A549 (cell line): ENCODE measurements around the gene ROBO1. TPM values are rescaled to one million over a fixed set of nuclear protein-coding genes. Genes with fewer than 3 reads are reported as not detected.

Source experiments
- ATAC-seq, 2 experiments: fragments of 200-7000 bp in 1 of 2; fragments of >200 bp in 1 of 2; cut with Nextera tagmentation in 1 of 2; cut with Tn5 transposase in 1 of 2; 3 replicates each; pipeline versions ENCODE4 v1.8.0 to v1.9.1; 2018 to 2020; ENCODE audit warnings: mild to moderate bottlenecking in 1 of 2, moderate library complexity in 1 of 2
- CTCF ChIA-PET: fragments of 300-600 bp; sonication (Branson Sonifier 250); formaldehyde crosslinking; extraction: SDS; loops from one replicate; lab custom pipeline; 2021; ENCODE audit warnings: antibody characterized with exemption, inconsistent platforms; lab: Yijun Ruan, JAX
- POLR2A ChIA-PET: fragments of 350-600 bp; formaldehyde crosslinking; extraction: SDS; loops from one replicate; lab custom pipeline; 2021; ENCODE audit warnings: antibody characterized with exemption, inconsistent platforms; lab: Yijun Ruan, JAX
- DNase-seq, 2 experiments: peaks; one replicate each; pipeline versions ENCODE4 v3.0.0 to v3.0.0-alpha.2; 2011 to 2016; ENCODE audit warnings: low read depth in 1 of 2, low spot score in 1 of 2
- FAIRE-seq: peaks from 2 replicates; lab custom pipeline; 2011; peaks lifted over from hg19 to GRCh38; lab: Jason Lieb, UNC
- H3K27ac ChIP-seq, 2 experiments: fragments of >200 bp; sonication (Bioruptor Twin); formaldehyde crosslinking; 3 replicates each; pipeline ENCODE4 v1.5.1; 2016 to 2017
- H3K4me1 ChIP-seq: fragments of >200 bp; sonication (Bioruptor Twin); formaldehyde crosslinking; 3 replicates; pipeline ENCODE4 v1.6.1; 2016
- H3K4me2 ChIP-seq: fragments of >200 bp; sonication (Bioruptor Twin); formaldehyde crosslinking; 3 replicates; pipeline ENCODE4 v1.6.1; 2016
- H3K4me3 ChIP-seq: fragments of >200 bp; sonication (Bioruptor Twin); formaldehyde crosslinking; 3 replicates; pipeline ENCODE4 v1.5.1; 2016
- H3K9me3 ChIP-seq: fragments of >200 bp; sonication (Bioruptor Twin); formaldehyde crosslinking; 3 replicates; pipeline ENCODE4 v1.6.1; 2016
- CEBPB ChIP-seq, 2 experiments: fragments of >200 bp in 1 of 2; sonication (Bioruptor Twin) in 1 of 2; formaldehyde crosslinking in 1 of 2; IDR thresholded peaks; 2 replicates each; pipeline ENCODE4 v1.6.1; 2012 to 2016
- EHF ChIP-seq: fragments of 250-450 bp; sonication (Bioruptor Pico); IDR thresholded peaks from 2 replicates; pipeline ENCODE4 v1.5.0; 2020; ENCODE audit warnings: mild to moderate bottlenecking
- ESRRA ChIP-seq: fragments of 150-350 bp; IDR thresholded peaks from 2 replicates; pipeline ENCODE4 v1.6.1; 2014; ENCODE audit warnings: mild to moderate bottlenecking, low read length, borderline replicate concordance
- FOSL2 ChIP-seq, 2 experiments: fragments of 450-650 bp in 1 of 2; fragments of >200 bp in 1 of 2; sonication (Bioruptor Twin) in 1 of 2; formaldehyde crosslinking; IDR thresholded peaks; 2 replicates each; pipeline versions ENCODE4 v1.5.0 to v1.6.1; 2016 to 2020; ENCODE audit warnings: mild to moderate bottlenecking in 1 of 2, moderate library complexity in 1 of 2
- GATA3 ChIP-seq: IDR thresholded peaks from 2 replicates; pipeline ENCODE4 v1.6.1; 2012; ENCODE audit warnings: borderline replicate concordance
- HDAC2 ChIP-seq: fragments of 200-600 bp; sonication (generic); IDR thresholded peaks from 2 replicates; pipeline ENCODE4 v1.6.1; 2016
- HOXB5 ChIP-seq: fragments of 250-450 bp; sonication (Bioruptor Pico); IDR thresholded peaks from 2 replicates; pipeline ENCODE4 v1.5.0; 2020; ENCODE audit warnings: mild to moderate bottlenecking, moderate library complexity
- JUNB ChIP-seq: fragments of >200 bp; sonication (Bioruptor Twin); formaldehyde crosslinking; IDR thresholded peaks from 2 replicates; pipeline ENCODE4 v1.6.1; 2016
- KDM1A ChIP-seq: fragments of 200-600 bp; sonication (generic); IDR thresholded peaks from 2 replicates; pipeline ENCODE4 v1.6.1; 2016; ENCODE audit warnings: low read depth, mild to moderate bottlenecking
- KDM5A ChIP-seq: fragments of 200-600 bp; sonication (generic); IDR thresholded peaks from 2 replicates; pipeline ENCODE4 v1.6.1; 2016; ENCODE audit warnings: antibody characterized with exemption, mild to moderate bottlenecking
- MAZ ChIP-seq: fragments of 150-350 bp; IDR thresholded peaks from 2 replicates; pipeline ENCODE4 v1.6.1; 2014; ENCODE audit warnings: antibody characterized with exemption, low read depth, low read length, borderline replicate concordance
- NFE2L2 ChIP-seq: fragments of 150-350 bp; conservative IDR thresholded peaks from 2 replicates; pipeline ENCODE4 v1.6.1; 2014; ENCODE audit warnings: low read length
- POLR2AphosphoS2 ChIP-seq: conservative IDR thresholded peaks from 2 replicates; pipeline ENCODE4 v1.6.1; 2012; ENCODE audit warnings: low read length, improper control_type of control experiment, inconsistent platforms
- SREBF2 ChIP-seq: fragments of 450-650 bp; IDR thresholded peaks from 2 replicates; pipeline ENCODE4 v1.6.1; 2014; ENCODE audit warnings: mild to moderate bottlenecking, moderate library complexity
- WGBS: methylation state at CpG from one replicate; pipeline ENCODE4 v1.1.6; 2017; ENCODE audit errors: missing lambda C conversion rate; 5-methylcytosine and 5-hydroxymethylcytosine counted together
- polyA plus RNA-seq, 4 experiments: library from polyadenylated mRNA; depleted of rRNA in 3 of 4; stranded (reverse); fragments of >200 nt; fragmentation: RNase III in 1 of 4; extraction: RNeasy Plus Mini Kit Qiagen cat#74134 plus additional on column Dnase treatment in 1 of 4; gene quantifications; 2 replicates in 3 of 4; 3 replicates in 1 of 4; pipeline ENCODE4 v1.2.3, GENCODE V29; 2011 to 2017
- TF ChIP-seq, protein P1 (sequence below): fragments of >200 bp; sonication (Bioruptor Twin); formaldehyde crosslinking; IDR thresholded peaks from 2 replicates; pipeline ENCODE4 v1.6.1; 2016
- TF ChIP-seq, protein P2 (sequence below): IDR thresholded peaks from 2 replicates; pipeline ENCODE4 v1.6.1; 2012; ENCODE audit warnings: low read depth, borderline replicate concordance
- TF ChIP-seq, protein P3 (sequence below): fragments of 450-650 bp; IDR thresholded peaks from 2 replicates; pipeline ENCODE4 v1.6.1; 2014; ENCODE audit warnings: antibody characterized with exemption
- TF ChIP-seq, protein P4 (sequence below): fragments of 200-600 bp; sonication (generic); IDR thresholded peaks from 2 replicates; pipeline ENCODE4 v1.6.1; 2016; ENCODE audit warnings: antibody characterized with exemption, mild to moderate bottlenecking, moderate library complexity

Gene ROBO1
- polyA plus RNA-seq, 2 of the 4 experiments (the other 2 are of a cell fraction) = 25.3 to 35.6 TPM

DNA sequence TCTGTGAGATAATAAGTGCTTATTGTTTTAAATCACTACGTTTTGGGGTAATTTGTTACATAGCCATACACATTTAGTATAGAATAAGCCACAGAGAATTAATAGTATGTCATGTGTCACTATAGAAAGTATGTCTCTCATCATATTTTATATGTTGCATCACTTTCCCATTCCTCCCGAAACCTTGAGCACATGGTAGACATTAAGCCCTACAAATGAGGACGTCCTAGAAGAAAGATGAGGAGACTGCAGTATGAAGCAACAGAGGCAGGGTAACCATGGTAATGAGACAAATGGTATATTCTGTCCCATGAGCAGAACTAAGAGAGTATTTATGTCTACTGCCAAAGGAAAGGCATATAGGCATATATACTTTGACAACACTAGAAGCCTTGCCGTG, 720.2 kb downstream of the ROBO1 start:
- Histone ChIP-seq H3K4me1 (no peaks in the 10 kb centered on the region), H3K27ac (no peak overlapping the region), H3K9me3 (no peaks in the 10 kb centered on the region), H3K4me2 (no peak overlapping the region), H3K4me3 (no peak overlapping the region)
- ChIA-PET POLR2A (no interaction called here), CTCF (no interaction called here)
- DNase-seq (no peak), ATAC-seq (no peak), FAIRE-seq (no peak)
- no peak for TF ChIP-seq CEBPB (IDR thresholded peaks at IDR 0.05)
- TF ChIP-seq, protein P1, sequence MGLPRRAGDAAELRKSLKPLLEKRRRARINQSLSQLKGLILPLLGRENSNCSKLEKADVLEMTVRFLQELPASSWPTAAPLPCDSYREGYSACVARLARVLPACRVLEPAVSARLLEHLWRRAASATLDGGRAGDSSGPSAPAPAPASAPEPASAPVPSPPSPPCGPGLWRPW = no peak
- TF ChIP-seq ESRRA = no peak
- no peak for TF ChIP-seq JUNB
- TF ChIP-seq SREBF2 = no peak
- TF ChIP-seq, protein P2, sequence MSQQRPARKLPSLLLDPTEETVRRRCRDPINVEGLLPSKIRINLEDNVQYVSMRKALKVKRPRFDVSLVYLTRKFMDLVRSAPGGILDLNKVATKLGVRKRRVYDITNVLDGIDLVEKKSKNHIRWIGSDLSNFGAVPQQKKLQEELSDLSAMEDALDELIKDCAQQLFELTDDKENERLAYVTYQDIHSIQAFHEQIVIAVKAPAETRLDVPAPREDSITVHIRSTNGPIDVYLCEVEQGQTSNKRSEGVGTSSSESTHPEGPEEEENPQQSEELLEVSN = no peak
- TF ChIP-seq GATA3 = no peak
- 14% methylated on average over 4 of the region's 4 CpGs for WGBS

DNA sequence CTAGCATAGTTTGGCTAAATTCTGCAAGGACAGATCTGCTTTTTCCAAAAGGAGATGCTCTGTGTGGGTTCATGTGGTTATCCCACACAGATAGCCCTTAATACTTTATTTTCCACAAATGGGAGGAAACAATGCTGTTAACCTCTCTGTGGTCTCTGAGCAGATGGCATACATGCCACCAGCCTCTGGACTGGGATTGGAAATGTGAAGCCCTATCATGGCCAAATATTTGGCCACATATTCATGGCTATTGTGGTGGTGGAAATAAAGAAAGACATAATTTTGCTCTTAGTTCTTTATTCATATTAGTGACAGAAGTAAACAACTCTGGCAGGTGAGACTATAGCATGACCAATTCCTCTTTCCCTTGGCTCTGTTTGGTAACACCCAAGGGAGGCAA, 726.2 kb downstream of the ROBO1 start:
- FAIRE-seq = no peak

DNA sequence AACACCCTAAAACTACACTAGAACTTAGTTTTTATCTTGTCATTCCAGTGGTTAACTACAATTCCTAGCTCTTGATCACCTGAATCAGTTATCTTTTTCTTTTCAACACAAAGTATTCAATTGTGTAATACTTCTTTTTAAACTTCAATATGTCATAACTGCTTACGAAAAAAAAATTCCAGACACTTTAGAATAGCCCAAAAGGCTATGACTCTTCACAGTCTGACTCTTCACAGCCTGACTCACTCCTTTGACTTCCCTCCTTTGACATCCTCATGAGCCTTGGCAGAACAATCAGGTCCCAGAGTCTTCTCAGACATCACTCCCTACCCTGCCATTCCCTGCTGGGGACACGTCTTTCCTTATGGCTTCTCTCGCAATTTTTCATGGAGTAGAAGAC, 727.1 kb downstream of the ROBO1 start:
- ATAC-seq = peak; percentile 91 to 98
- WGBS = 3% methylated on average over 3 of the region's 3 CpGs
- DNase-seq = peak in 1 of 2 experiments; percentile 55
- Histone ChIP-seq H3K9me3 (no peaks in the 10 kb centered on the region), H3K27ac (0 out of 6 replicates have a peak overlapping the region, but pooled peaks have one; percentile 25 to 51), H3K4me1 (0 out of 3 replicates have a peak, but pooled peaks cover 5% of the 10 kb centered on the region), H3K4me2 (peak overlapping the region; percentile 53), H3K4me3 (no peak overlapping the region)
- no peak for FAIRE-seq
- ChIA-PET CTCF (interaction anchor here (1.9 kb wide), 1 partner anchor 45 kb away, joined by 4 read pairs; no protein-coding TSS in a partner anchor), POLR2A (no interaction called here)
- TF ChIP-seq, protein P1 = peak; percentile 52; the same call in 1 of the 2 replicates
- TF ChIP-seq, protein P3, sequence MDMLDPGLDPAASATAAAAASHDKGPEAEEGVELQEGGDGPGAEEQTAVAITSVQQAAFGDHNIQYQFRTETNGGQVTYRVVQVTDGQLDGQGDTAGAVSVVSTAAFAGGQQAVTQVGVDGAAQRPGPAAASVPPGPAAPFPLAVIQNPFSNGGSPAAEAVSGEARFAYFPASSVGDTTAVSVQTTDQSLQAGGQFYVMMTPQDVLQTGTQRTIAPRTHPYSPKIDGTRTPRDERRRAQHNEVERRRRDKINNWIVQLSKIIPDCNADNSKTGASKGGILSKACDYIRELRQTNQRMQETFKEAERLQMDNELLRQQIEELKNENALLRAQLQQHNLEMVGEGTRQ = no peak
- TF ChIP-seq JUNB (peak; percentile 58), GATA3 (no peak; the same call in 1 of the 2 replicates), KDM1A (no peak), NFE2L2 (no peak), EHF (CRISPR knock-in tag) (no peak), HOXB5 (CRISPR knock-in tag) (no peak), FOSL2 (IDR thresholded peaks at IDR 0.05) (0 out of 2 replicates have a peak, but pooled peaks have one; percentile 12), FOSL2 (CRISPR knock-in tag; IDR thresholded peaks at IDR 0.05) (peak; percentile 52), CEBPB (IDR thresholded peaks at IDR 0.05) (peak; percentile 12 to 33; a peak in 1 of 4 replicates)

More for the DNA sequence above, 726.2 kb downstream of the ROBO1 start:
- 0 out of 3 replicates have a peak, but pooled peaks cover 5% of the 10 kb centered on the region for H3K4me1 ChIP-seq
- no peak for TF ChIP-seq POLR2AphosphoS2
- TF ChIP-seq HDAC2 = no peak
- no peak for TF ChIP-seq KDM5A
- TF ChIP-seq MAZ = no peak
- TF ChIP-seq, protein P4, sequence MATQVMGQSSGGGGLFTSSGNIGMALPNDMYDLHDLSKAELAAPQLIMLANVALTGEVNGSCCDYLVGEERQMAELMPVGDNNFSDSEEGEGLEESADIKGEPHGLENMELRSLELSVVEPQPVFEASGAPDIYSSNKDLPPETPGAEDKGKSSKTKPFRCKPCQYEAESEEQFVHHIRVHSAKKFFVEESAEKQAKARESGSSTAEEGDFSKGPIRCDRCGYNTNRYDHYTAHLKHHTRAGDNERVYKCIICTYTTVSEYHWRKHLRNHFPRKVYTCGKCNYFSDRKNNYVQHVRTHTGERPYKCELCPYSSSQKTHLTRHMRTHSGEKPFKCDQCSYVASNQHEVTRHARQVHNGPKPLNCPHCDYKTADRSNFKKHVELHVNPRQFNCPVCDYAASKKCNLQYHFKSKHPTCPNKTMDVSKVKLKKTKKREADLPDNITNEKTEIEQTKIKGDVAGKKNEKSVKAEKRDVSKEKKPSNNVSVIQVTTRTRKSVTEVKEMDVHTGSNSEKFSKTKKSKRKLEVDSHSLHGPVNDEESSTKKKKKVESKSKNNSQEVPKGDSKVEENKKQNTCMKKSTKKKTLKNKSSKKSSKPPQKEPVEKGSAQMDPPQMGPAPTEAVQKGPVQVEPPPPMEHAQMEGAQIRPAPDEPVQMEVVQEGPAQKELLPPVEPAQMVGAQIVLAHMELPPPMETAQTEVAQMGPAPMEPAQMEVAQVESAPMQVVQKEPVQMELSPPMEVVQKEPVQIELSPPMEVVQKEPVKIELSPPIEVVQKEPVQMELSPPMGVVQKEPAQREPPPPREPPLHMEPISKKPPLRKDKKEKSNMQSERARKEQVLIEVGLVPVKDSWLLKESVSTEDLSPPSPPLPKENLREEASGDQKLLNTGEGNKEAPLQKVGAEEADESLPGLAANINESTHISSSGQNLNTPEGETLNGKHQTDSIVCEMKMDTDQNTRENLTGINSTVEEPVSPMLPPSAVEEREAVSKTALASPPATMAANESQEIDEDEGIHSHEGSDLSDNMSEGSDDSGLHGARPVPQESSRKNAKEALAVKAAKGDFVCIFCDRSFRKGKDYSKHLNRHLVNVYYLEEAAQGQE = no peak
- TF ChIP-seq, all 56 proteins: peak for 0
- ATAC-seq (no peak), DNase-seq (no peak)
- Histone ChIP-seq H3K9me3 (no peaks in the 10 kb centered on the region), H3K4me3 (no peak overlapping the region), H3K27ac (no peak overlapping the region), H3K4me2 (no peak overlapping the region)
- ChIA-PET CTCF (interaction anchor here (1.9 kb wide), 1 partner anchor 44 kb away, joined by 4 read pairs; no protein-coding TSS in a partner anchor), POLR2A (no interaction called here)
